K562 (cell line): ENCODE measurements around the gene TEDDM1. TPM values are rescaled to one million over a fixed set of nuclear protein-coding genes. Genes with fewer than 3 reads are reported as not detected.
A peak's percentile ranks its signal among the peaks of the same experiment; 100 is the strongest.

ENCODE experiments used
- BDP1 ChIP-seq: IDR thresholded peaks from 3 replicates; pipeline ENCODE4 v1.6.1; 2011; ENCODE audit not compliant: insufficient read length, insufficient read depth
- DMBX1 ChIP-seq: fragments of 250-450 bp; sonication (Bioruptor Pico); IDR thresholded peaks from 2 replicates; pipeline ENCODE4 v1.8.0; 2022; ENCODE audit warnings: inconsistent platforms, mild to moderate bottlenecking, moderate library complexity, borderline replicate concordance
- HCFC1 ChIP-seq: IDR thresholded peaks from 2 replicates; pipeline ENCODE4 v1.6.1; 2012; ENCODE audit warnings: low read depth, low read length, improper control_type of control experiment
- PBX2 ChIP-seq, 2 experiments: IDR thresholded peaks in 1 of 2; conservative IDR thresholded peaks in 1 of 2; 2 replicates each; pipeline ENCODE4 v1.6.1; 2016; ENCODE audit warnings: low read depth in 2 of 2, mild to moderate bottlenecking in 1 of 2, missing compliant biosample characterization in 1 of 2, missing genetic modification characterization in 1 of 2, moderate library complexity in 1 of 2
- RAD21 ChIP-seq, 2 experiments: fragments of 250-450 bp in 1 of 2; fragments of 450-650 bp in 1 of 2; sonication (Bioruptor Pico) in 1 of 2; formaldehyde crosslinking in 1 of 2; IDR thresholded peaks in 1 of 2; conservative IDR thresholded peaks in 1 of 2; 2 replicates each; pipeline versions ENCODE4 v1.4.0 to v1.8.0; 2020 to 2022; ENCODE audit warnings: mild to moderate bottlenecking in 2 of 2, moderate library complexity in 1 of 2
- RUNX1 ChIP-seq: sonication (generic); IDR thresholded peaks from 2 replicates; pipeline ENCODE4 v1.6.1; 2016; ENCODE audit warnings: antibody characterized with exemption, low read depth
- SMAD2 ChIP-seq: fragments of 150-350 bp; IDR thresholded peaks from 2 replicates; pipeline ENCODE4 v1.6.1; 2014; ENCODE audit warnings: low read depth, mild to moderate bottlenecking, low read length
- ZNF239 ChIP-seq: fragments of 250-450 bp; sonication (Bioruptor Pico); IDR thresholded peaks from 2 replicates; pipeline ENCODE4 v1.4.0; 2020; ENCODE audit warnings: mild to moderate bottlenecking
- ZNF398 ChIP-seq: fragments of 250-450 bp; sonication (Bioruptor Pico); IDR thresholded peaks from 2 replicates; pipeline ENCODE4 v1.8.0; 2021; ENCODE audit warnings: moderate library complexity, mild to moderate bottlenecking, inconsistent platforms
- polyA plus RNA-seq, 8 experiments: library from polyadenylated mRNA; depleted of rRNA in 4 of 8; stranded (reverse) in 5 of 8; unstranded in 3 of 8; fragments of >200 nt; fragmentation: Nextera tagmentation in 2 of 8; fragmentation: Illumina TruSeq in 1 of 8; extraction: Ambion mirVana in 2 of 8; extraction: Trizol in 1 of 8; gene quantifications; 2 replicates each; pipeline versions ENCODE4 v1.2.1 to v1.2.3, GENCODE V29; 2011 to 2014; ENCODE audit warnings: inconsistent platforms in 1 of 8, missing spikeins in 1 of 8
- total RNA-seq, 7 experiments: library from RNA; depleted of rRNA in 6 of 7; stranded (reverse); fragments of >200 nt in 6 of 7; fragmentation: Illumina TruSeq in 2 of 7; extraction: Trizol in 2 of 7; gene quantifications; 2 replicates each; pipeline versions ENCODE4 v1.2.1 to v1.2.3, GENCODE V29; 2011 to 2021; ENCODE audit warnings: low replicate concordance in 1 of 7
- TF ChIP-seq, protein P1 (sequence below): sonication (generic); formaldehyde crosslinking; IDR thresholded peaks from 2 replicates; pipeline ENCODE4 v1.8.0; 2023; ENCODE audit warnings: missing genetic modification reagents, mild to moderate bottlenecking, borderline replicate concordance
- TF ChIP-seq, protein P2 (sequence below): fragments of 250-450 bp; sonication (Bioruptor Pico); IDR thresholded peaks from 2 replicates; pipeline ENCODE4 v1.4.0; 2020; ENCODE audit warnings: mild to moderate bottlenecking

TEDDM1 gene
- total and polyA plus RNA-seq, 9 of the 15 experiments (the other 6 are each of a cell fraction or from before 2014, with no cell fraction given): not detected

- TF ChIP-seq ZNF239 (CRISPR knock-in tag) (no peak), DMBX1 (CRISPR knock-in tag) (peak; percentile 71), BDP1 (no peak), RUNX1 (no peak), ZNF398 (no peak), HCFC1 (peak; percentile 45), SMAD2 (no peak), PBX2 (CRISPR knock-in tag; IDR thresholded peaks at IDR 0.05; ENCODE audit: low read depth) (no peak), PBX2 (tag; conservative IDR thresholded peaks at IDR 0.05; ENCODE audit: low read depth) (no peak), RAD21 (CRISPR knock-in tag; conservative IDR thresholded peaks at IDR 0.05 in 1 of 2, IDR thresholded peaks at IDR 0.05 in 1 of 2) (peak; percentile 26 to 37; a peak in 3 of 4 replicates)
- TF ChIP-seq, protein P1, sequence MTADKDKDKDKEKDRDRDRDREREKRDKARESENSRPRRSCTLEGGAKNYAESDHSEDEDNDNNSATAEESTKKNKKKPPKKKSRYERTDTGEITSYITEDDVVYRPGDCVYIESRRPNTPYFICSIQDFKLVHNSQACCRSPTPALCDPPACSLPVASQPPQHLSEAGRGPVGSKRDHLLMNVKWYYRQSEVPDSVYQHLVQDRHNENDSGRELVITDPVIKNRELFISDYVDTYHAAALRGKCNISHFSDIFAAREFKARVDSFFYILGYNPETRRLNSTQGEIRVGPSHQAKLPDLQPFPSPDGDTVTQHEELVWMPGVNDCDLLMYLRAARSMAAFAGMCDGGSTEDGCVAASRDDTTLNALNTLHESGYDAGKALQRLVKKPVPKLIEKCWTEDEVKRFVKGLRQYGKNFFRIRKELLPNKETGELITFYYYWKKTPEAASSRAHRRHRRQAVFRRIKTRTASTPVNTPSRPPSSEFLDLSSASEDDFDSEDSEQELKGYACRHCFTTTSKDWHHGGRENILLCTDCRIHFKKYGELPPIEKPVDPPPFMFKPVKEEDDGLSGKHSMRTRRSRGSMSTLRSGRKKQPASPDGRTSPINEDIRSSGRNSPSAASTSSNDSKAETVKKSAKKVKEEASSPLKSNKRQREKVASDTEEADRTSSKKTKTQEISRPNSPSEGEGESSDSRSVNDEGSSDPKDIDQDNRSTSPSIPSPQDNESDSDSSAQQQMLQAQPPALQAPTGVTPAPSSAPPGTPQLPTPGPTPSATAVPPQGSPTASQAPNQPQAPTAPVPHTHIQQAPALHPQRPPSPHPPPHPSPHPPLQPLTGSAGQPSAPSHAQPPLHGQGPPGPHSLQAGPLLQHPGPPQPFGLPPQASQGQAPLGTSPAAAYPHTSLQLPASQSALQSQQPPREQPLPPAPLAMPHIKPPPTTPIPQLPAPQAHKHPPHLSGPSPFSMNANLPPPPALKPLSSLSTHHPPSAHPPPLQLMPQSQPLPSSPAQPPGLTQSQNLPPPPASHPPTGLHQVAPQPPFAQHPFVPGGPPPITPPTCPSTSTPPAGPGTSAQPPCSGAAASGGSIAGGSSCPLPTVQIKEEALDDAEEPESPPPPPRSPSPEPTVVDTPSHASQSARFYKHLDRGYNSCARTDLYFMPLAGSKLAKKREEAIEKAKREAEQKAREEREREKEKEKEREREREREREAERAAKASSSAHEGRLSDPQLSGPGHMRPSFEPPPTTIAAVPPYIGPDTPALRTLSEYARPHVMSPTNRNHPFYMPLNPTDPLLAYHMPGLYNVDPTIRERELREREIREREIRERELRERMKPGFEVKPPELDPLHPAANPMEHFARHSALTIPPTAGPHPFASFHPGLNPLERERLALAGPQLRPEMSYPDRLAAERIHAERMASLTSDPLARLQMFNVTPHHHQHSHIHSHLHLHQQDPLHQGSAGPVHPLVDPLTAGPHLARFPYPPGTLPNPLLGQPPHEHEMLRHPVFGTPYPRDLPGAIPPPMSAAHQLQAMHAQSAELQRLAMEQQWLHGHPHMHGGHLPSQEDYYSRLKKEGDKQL (CRISPR knock-in tag): peak; percentile 79; the same call in 1 of the 2 replicates
- TF ChIP-seq, protein P2, sequence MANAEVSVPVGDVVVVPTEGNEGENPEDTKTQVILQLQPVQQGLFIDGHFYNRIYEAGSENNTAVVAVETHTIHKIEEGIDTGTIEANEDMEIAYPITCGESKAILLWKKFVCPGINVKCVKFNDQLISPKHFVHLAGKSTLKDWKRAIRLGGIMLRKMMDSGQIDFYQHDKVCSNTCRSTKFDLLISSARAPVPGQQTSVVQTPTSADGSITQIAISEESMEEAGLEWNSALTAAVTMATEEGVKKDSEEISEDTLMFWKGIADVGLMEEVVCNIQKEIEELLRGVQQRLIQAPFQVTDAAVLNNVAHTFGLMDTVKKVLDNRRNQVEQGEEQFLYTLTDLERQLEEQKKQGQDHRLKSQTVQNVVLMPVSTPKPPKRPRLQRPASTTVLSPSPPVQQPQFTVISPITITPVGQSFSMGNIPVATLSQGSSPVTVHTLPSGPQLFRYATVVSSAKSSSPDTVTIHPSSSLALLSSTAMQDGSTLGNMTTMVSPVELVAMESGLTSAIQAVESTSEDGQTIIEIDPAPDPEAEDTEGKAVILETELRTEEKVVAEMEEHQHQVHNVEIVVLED: no peak
Observed at GRCh38 chr1:182391362-182392049, 9.0 kb downstream of the TEDDM1 start, which contains the start of gene GLUL (continued).
